ENCODE results near the gene NARF.

GRCh38 chr17:82412535-82413520 is 45.7 kb upstream of the NARF start:
- TF ChIP-seq CTCF (conservative IDR thresholded peaks at IDR 0.05; ENCODE audit: low read depth in 2 of 2) (no peak), POLR2AphosphoS5 (IDR thresholded peaks at IDR 0.05; ENCODE audit: low read depth) (no peak), EZH2 (IDR thresholded peaks at IDR 0.05; ENCODE audit: low read depth, unreplicated experiment) (no peak), REST (IDR thresholded peaks at IDR 0.05; ENCODE audit: unreplicated experiment) (no peak), ETS1 (IDR thresholded peaks at IDR 0.05) (no peak), EZH2phosphoT487 (IDR thresholded peaks at IDR 0.05; ENCODE audit: unreplicated experiment) (no peak), JUNB (IDR thresholded peaks at IDR 0.05; ENCODE audit: unreplicated experiment) (no peak), NANOG (IDR thresholded peaks at IDR 0.05; ENCODE audit: borderline replicate concordance) (no peak), ZNF114 (CRISPR knock-in tag; IDR thresholded peaks at IDR 0.05) (no peak), CREB1 (CRISPR knock-in tag; IDR thresholded peaks at IDR 0.05; ENCODE audit: low read depth) (no peak)
